GM18519 (cell line): ENCODE data around the gene ZFX.
"Not testable (repeated sequence)": the region's sequence is repeated elsewhere in the genome, so short reads cannot be mapped to it uniquely, and the experiment has no call there.

ENCODE experiments used
- ATAC-seq: cut with Tn5 transposase; IDR thresholded peaks from one replicate; pipeline ENCODE4 v1.9.1; 2021; ENCODE audit warnings: mild to moderate bottlenecking, moderate library complexity; ENCODE audit not compliant: unreplicated experiment, low FRiP score

ZFX gene

DNA sequence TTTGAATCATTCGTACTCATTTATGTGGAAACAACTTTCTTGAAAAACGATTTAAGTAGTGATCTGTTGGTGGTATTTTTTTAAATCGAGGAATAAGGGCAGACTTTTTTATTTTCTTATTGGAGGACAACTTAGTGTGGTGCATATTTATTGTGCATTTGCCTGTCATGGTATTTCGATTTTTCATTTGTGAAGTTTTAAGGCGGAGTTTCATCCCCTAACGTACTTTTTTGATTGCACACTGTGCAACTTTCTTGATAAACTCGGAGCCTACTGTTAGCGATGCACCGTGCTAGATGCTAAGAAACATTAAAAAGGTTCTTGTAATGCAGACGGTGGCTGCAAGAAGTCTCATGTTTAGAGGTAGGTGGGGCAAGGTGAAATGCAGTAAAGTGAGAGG is 1.4 kb downstream of the ZFX start:
- ATAC-seq, result no peak

DNA sequence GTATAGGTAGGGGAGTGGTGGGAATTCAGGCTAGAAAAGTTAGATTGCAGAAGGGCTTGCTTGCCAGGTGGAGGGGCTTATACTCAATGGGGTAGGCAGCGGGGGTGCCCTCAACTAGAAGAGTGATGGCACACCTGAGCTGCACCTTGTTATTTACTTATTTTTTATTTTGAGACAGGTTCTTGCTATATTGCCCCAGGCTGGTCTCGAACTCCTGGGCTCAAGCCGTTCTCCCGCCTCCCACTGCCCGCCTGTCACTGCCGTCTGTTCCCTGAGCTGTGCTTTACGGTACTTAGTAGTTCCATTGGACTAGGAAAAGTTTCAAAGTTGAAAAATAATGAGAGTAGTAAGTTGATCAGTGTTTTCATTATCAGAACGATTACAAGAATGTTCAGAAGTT is 2.0 kb downstream of the ZFX start:
- ATAC-seq, result no peak

DNA sequence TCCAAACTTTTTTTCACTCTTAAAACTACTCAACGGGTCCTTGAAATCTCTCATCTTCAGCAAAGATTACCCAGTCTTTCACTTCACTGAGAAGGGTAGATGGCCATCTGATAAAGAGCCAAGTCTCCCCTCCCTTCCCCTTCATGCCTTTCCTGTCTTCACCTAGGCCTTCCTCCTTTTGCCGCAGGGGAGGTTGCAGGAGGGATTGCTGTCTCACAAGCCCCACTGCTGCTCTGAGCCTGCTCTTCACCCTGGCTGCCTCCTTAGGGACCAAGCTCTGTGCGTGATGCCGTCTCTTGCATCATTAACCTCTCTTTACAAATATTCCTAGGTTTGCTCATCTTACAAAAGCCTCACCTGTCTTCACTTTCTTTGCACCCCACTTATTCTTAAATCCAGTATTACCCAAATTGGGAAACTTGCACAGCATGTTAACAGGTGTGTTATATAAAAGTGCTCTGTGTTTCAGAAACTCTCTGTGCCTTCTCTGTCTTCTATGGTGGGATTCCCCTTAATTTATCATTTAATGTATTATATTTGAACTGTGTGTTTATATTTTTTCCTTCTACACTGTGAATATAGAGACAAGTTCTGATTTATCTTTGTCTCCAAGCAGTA is 3.8 kb downstream of the ZFX start:
- ATAC-seq, result no peak

DNA sequence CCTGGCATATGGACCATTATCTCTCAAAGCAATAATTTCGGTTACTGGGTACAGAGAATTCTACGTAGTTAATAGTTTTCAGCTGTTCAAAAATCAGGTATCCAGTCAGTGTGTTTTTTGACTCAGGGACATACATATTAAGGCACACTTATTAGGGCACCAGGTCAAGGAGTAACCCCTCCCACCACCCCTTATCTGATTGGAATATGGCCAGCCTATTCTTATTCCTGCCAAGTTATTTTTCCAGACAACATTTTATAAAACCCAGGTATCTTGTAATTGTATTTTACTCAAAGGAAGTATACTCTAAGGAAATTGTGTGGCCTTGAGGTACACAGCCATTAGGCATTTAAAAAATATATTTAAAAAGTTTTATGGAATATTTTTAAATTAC is 4.3 kb downstream of the ZFX start:
- no peak for ATAC-seq

DNA sequence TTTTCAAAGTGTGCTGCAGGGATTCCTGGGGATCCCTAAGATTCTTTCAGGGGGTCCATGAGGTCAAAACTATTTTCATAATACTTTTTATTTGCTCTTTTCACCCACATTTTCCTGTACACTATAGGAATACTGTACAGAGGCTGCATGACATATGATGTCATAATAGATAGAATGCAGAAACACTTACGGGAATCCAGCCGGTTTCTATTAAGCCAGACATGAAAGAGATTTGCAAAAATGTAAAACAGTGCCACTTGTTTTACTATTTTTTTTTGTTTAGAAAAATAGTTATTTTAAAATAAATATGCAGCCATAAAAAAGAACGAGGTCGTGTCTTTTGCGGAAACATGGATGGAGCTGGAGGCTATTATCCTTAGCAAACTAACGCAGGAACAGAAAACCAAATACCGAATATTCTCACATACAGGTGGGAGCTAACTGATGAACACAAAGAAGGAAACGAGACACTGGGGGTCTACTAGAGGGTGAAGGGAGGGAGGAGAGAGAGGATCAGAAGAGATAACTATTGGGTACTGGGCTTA is 5.0 kb downstream of the ZFX start:
- ATAC-seq, result no peak

DNA sequence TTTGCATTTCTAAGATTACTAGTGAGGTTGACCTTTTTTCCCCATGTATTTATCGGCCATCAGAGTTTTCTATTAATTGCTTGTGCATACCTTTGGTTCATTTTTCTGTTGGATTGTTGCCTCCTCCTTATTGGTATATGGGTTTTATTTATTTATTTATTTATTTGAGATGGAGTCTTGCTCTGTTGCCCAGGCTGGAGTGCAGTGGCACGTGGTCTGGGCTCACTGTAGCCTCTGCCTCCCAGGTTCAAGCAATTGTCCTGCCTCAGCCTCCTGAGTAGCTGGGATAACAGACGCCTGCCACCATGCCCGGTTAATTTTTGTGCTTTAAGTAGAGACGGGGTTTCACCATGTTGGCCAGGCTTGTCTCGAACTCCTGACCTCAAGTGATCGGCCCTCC is 6.2 kb downstream of the ZFX start:
- ATAC-seq, result not testable (repeated sequence)

DNA sequence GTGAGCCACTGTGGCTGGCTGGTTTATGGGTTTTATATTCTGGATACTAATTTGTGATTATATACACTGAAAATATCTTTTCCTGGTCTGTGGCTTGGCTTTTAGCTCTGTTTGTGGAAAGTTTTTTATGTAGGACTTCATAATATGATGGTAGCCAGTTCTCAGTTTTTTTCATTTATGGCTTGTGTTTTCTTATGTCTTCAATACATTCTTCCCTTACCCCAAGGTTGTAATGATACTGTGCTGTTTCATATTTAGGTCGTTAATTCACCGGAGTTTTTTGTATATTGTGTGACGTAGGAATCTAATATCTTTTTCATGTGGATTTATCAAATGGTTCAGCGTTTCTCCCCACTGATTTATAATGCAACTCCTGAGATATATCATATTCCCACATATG is 6.6 kb downstream of the ZFX start:
- no peak for ATAC-seq

DNA sequence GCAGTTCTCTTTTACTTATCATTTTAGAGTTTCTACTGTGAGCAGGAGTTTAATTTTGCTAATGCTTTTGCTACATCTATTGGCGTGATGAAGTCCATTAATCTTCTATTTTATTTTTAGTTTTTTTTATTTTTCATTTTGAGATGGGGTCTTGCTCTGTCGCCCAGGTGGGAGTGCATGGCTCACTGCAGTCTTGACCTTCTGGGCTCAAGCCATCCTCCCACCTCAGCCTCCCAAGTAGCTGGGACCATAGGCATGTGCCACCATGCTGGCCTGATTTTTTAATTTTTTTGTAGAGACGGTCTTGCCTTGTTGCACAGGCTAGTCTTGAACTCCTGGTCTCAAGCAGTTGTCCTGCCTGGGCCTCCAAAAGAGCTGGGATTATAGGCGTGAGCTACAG is 9.4 kb downstream of the ZFX start:
- ATAC-seq, result no peak

DNA sequence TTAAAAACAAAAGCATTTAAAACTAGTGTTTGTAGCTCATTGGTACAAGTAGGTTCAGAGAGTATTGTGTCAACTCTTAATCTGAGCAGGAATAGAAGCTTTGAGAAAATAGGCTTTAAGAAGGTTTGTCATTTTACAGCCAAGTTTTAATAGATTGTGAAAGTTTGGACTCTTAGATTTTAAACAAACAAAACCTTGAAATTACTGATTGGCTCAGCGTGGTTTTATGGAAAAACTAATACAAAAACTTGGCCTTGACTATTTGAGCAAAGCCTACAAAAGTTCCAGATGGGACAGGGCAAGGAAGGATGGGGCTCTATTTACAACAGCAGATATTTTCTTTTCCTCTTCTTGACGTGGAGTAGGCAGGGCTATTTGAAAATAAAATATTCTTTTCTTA is 16.5 kb downstream of the ZFX start:
- ATAC-seq, result no peak

DNA sequence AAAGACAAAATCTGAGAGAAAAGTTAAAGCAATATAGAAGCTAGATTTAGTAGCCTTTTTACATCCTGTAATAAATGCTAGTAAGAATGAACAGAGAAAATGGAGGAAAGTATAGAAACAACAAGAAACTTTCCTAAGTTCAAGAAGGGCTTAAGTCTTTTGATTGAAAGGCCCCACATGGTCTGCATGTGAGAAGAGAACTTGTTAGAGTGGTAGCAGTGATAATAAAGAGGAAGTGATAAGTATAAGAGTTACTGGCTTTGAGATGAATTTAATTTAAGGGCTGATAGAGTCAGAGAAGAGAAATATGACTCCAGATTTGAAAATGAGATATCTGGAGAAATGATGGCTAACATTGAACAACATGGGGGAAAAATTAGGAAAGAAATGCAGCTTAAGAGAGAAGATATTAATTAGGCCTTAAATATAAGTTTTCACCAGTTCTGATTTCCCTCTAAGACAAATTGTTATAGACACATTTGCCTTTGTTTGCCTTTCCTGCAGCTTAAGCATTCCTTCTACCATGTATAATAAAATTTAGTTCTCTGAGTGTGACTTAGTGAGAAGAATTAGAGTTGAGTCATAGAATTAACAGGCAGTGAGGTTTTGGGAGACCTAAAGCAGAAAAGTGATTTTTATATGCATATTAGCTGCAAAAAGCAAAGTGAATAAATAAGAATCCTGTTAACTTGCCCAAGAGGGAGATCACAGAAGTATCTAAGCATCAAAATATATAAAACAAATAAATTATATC is 18.4 kb downstream of the ZFX start:
- no peak for ATAC-seq

DNA sequence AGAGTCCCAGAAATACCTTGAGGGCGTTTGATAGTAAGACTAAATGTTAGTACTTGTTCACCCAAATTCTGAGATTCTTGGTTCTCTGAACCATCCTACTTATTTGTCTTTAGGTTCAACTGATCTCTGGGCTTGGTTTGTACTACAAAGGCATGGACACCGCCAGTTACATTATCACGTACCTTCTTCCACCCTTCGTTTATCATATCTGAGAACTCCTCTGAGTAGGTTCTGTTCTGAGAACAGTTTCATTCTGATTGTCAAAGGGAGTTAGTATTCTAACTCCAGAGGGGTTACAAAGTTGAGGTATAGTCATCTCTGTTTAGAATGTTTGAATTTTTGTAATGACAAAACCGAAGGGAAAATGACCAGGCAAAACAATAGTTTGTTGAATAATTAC is 19.3 kb downstream of the ZFX start:
- peak; percentile 58 for ATAC-seq

DNA sequence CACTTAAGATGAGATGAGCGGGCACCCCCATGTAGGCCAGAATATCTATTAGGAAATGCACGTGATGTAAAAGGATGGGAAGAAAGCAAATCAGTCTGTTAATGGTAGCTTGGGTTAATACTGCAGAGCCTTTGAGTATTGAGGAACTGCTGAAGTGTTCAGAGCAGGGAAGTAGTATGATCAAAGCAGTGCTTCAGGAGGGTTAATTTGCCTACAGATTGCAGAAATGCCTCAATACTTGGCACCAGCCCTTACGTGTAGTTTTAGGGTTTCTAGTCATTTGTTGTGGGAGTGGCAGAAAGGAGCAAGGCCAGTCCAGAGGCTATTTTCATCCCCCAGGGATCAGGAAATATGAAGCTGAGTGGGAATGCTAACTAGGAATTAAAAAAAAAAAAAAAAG is 19.7 kb downstream of the ZFX start:
- peak; percentile 63 for ATAC-seq

DNA sequence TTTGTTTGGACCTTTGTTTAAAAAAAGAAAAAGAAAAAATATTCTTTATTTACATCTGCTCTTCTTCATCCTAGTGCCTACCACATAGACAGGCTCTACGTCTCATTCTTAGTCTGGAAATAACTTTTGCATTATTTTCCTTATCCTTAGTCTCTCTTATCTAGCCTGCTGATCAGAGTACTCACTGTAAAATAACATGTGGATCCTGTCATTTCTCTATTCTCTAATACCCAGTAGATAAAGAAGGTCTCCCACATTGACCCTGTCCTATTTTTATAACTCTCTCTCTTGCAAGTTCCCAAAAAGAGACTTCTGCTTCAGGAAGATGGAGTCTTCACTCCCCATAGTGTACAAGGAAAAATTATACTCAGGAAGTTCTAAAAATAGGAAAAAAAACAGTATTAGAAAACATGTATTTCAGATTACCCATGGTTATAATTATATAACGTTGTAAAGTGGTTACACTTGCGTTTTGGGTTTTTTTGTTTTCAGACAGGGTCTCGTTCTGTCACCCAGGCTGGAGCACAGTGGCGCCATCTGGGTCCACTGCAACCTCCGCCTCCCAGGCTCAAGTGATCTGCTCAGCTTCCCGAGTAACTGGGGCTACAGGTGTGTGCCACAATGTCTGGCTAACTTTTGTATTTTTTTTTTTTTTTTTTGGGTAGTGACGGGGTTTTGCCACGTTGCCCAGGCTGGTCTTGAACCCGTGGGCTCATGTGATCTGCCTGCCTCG is 23.8 kb downstream of the ZFX start:
- no peak for ATAC-seq

DNA sequence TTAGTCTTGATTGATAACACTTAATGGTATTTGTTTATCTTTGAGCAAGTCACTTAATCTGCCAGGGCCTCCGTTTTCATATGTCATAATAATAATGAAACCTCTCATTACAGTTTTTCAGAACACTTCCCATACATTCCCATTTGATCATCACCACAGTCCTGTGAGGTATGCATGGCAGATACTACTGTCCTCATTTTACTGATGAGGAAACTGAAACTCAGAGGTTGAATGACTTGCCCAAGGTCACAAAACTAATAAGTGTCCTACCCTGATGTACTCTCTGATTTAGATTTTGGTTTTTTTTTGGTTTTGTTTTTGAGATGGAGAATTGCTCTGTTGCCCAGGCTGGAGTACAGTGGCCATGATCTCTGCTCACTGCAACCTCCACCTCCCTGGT is 25.7 kb downstream of the ZFX start:
- ATAC-seq, result no peak

DNA sequence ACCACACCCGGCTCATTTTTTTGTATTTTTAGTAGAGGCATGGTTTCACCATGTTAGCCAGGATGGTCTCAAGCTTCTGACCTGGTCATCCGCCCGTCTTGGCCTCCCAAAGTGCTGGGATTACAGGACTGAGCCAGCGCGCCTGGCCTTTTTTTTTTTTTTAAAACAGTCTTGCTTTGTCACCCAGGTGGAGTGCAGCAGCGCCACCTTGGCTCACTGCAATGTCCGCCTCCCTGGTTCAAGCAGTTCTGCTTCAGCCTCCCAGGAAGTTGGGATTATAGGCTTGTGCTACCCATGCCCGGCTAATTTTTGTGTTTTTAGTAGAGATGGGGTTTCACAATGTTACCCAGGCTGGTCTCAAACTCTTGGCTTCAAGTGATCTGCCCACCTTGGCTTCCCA is 28.9 kb downstream of the ZFX start:
- no peak for ATAC-seq

DNA sequence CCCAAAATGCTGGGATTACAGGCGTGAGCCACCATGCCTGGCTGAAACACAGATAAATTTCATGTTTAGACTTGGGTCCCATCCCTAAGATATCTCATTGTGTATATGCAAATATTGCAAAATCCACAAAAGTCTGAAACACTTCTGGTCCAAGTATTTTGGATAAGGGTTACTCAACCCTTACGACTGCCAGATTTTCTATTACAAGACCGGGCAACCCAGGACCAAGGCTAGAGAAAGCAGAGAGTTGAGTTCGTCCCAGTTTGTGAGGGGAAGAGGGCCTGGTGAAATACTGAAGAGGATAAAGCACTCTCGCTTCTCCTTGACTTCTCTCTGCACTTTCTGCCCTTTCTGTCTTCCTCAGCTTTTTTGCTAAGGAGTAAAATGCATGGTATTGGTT is 34.5 kb downstream of the ZFX start:
- no peak for ATAC-seq

DNA sequence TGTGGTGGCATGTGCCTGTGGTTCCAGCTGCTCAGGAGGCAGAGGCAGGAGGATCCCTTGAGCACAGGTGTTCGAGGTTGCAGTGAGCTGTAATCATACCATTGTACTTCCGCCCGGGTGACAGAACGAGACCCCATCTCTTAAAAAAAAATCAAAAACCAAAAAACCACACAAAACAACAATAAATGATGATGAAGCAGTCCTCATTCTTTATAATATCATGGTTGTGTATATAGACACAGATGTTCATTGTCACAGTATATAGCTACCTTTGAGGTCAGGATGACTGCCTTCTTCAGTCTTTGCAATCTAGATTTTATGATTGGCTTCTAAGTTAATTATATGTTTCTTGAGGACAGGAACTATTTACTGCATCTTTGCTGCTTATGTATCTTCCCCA is 37.0 kb downstream of the ZFX start:
- ATAC-seq, result no peak

DNA sequence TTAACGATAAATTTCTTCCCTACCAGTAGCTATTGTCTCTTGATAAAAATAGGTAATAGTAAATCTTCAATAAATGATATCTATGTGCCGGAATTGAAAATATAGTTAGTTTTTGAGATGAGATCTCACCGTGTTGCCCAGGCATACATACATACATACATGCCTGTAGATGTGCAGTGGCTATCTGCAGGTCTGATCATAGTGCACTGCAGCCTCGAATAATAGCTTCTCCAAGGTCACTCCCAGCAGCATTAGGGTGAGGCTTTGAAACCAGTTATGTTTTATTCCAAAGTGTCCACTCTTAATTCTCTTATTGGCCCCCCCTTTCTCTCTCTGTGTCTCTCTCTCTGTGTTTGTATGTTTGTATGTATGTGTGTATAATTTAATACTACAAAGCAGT is 37.5 kb downstream of the ZFX start:
- no peak for ATAC-seq

DNA sequence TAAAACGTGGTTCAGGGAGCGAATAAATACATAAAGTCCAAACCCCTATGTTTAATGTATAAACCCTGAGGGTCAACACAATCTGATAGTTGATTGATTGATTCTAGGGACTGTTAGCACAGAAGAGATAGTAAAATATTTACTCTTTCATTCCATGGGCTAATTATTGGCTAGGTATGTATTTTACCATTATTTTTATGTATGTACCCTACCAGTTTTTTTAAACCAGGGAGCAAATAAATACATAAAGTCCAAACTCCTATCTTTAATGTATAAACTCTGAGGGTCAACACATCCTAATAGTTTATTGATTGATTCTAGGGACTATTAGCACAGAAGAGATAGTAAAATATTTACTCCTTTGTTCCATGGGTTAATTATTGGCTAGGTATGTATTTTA is 40.0 kb downstream of the ZFX start:
- ATAC-seq, result no peak

DNA sequence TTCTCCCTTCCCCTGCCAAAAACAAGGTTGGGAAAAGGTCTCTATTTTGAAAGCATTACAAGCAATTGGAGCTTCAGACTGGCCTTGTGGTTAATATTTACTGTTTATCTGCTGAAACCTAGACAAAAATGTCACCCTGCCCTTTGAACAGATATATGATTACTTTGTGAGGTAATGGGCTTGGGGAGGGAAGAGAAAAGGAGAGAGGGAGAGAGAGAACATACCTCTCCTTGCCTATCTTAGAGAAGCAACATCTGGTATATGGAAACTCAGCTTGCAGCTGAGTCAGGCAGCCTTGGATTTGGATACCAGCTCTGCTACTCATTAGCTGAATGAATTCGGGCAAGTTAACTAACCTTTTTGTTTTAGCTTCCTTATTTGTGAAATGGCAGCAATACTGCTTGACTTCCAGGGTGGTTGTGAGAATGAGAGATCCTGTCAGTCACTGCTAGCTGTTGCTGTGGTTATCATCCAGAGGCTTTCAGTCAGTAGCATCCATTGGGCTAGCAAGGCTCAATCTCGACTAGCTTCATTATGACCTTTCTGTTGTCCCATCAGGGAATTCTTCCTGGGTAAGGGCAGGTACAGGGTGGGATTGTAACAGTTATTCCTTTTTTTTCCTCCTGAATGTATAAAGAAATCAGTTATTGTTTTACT is 41.1 kb downstream of the ZFX start:
- ATAC-seq, result no peak

DNA sequence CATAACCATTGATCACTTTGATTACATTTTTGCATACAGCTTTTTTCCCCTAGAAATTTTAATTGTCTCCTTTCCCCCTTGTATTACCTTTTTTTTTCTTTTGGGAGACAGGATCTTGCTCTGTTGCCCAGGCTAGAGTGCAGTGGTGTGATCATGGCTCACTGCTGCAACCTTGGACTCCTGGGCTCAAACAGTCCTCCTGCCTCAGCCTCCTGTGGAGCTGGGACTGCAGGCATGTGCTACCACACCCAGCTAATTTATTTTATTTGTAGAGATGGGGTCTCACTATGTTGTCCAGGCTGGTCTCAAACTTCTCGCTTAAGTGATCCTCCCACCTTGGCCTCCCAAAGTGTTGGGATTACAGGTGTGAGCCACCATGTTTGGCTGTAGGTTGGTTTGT is 47.0 kb downstream of the ZFX start:
- ATAC-seq, result no peak
